SK-N-SH (cell line): ENCODE measurements around the gene TMPRSS6.
A peak's percentile ranks its signal among the peaks of the same experiment; 100 is the strongest.

Experiments
- EP300 ChIP-seq, 2 experiments: IDR thresholded peaks; 2 replicates each; pipeline versions ENCODE4 v1.4.0 to v1.6.1; 2012; ENCODE audit warnings: borderline replicate concordance in 1 of 2, low read depth in 1 of 2, low read length in 1 of 2
- TF ChIP-seq, protein P1 (sequence below): fragments of 200-600 bp; sonication (generic); IDR thresholded peaks from 2 replicates; pipeline ENCODE4 v1.6.1; 2017; ENCODE audit warnings: antibody characterized with exemption, mild to moderate bottlenecking, moderate library complexity

DNA sequence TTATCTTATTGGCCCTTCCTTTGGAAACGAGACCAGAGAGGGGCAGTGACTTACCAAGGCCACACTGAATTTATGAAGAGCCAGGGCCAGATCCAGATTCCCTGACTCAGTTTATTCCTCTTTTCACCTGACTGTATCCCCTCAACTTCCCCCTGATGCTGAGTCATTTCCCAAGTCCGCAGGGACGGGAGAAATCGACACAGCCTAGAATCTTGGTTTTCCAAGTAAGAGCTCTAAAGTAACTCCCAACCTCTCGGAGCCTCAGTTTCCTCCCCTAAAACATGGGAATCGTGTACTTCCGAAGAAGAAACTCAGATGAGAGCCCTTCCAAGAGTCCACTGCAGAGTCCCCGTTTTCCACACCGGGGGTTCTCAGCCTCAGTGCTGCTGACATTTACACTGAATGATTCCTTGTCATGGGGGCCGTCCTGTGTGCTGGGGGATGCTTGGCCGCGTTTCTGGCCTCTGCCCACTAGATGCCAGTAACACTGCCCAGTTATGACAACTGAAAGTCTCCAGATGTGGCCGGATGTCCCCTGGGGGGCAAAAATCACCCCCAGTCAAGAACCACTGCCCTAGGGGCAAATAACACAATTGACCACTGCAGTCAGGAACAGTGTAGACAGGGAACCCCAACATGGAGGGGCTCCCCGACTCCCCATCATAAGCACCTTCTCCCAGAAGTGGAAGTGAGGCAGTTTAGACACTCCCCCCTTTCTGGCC, 78.8 kb downstream of the TMPRSS6 start:
- TF ChIP-seq, protein P1, sequence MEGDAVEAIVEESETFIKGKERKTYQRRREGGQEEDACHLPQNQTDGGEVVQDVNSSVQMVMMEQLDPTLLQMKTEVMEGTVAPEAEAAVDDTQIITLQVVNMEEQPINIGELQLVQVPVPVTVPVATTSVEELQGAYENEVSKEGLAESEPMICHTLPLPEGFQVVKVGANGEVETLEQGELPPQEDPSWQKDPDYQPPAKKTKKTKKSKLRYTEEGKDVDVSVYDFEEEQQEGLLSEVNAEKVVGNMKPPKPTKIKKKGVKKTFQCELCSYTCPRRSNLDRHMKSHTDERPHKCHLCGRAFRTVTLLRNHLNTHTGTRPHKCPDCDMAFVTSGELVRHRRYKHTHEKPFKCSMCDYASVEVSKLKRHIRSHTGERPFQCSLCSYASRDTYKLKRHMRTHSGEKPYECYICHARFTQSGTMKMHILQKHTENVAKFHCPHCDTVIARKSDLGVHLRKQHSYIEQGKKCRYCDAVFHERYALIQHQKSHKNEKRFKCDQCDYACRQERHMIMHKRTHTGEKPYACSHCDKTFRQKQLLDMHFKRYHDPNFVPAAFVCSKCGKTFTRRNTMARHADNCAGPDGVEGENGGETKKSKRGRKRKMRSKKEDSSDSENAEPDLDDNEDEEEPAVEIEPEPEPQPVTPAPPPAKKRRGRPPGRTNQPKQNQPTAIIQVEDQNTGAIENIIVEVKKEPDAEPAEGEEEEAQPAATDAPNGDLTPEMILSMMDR, result peak; percentile 27; the same call in 1 of the 2 replicates
- TF ChIP-seq EP300 (IDR thresholded peaks at IDR 0.05; ENCODE audit: borderline replicate concordance in 1 of 2, low read depth in 1 of 2, low read length in 1 of 2), result no peak
